ENCODE results near the gene CTXND2.
A peak's percentile ranks its signal among the peaks of the same experiment; 100 is the strongest.
"Not testable (repeated sequence)": the region's sequence is repeated elsewhere in the genome, so short reads cannot be mapped to it uniquely, and the experiment has no call there.

CTXND2 gene

DNA sequence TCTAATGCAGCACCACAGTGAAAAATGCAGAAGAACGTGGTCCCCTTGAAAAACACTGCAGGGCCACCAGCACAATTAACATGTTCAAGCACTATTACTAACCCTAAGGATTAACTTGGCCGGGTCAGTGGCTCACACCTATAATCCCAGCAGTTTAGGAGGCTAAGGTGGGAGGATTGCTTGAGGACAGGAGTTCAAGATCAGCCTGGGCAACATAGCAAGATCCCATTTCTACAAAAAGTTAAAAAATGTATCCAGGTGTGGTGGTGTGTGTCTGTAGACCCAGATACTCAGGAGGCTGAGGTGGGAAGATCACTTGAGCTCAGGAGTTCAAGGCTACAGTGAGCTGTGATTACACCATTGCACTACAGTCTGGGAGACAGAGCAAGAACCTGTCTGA, 13.4 kb upstream of the CTXND2 start:
- H3K27me3 ChIP-seq = no peaks in the 10 kb centered on the region
- TF ChIP-seq, protein P1, sequence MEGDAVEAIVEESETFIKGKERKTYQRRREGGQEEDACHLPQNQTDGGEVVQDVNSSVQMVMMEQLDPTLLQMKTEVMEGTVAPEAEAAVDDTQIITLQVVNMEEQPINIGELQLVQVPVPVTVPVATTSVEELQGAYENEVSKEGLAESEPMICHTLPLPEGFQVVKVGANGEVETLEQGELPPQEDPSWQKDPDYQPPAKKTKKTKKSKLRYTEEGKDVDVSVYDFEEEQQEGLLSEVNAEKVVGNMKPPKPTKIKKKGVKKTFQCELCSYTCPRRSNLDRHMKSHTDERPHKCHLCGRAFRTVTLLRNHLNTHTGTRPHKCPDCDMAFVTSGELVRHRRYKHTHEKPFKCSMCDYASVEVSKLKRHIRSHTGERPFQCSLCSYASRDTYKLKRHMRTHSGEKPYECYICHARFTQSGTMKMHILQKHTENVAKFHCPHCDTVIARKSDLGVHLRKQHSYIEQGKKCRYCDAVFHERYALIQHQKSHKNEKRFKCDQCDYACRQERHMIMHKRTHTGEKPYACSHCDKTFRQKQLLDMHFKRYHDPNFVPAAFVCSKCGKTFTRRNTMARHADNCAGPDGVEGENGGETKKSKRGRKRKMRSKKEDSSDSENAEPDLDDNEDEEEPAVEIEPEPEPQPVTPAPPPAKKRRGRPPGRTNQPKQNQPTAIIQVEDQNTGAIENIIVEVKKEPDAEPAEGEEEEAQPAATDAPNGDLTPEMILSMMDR (IDR thresholded peaks at IDR 0.05; ENCODE audit: low read depth, low read length) = no peak
- no peak for DNase-seq
- H3K4me3 ChIP-seq (ENCODE audit: low read depth, low read length) = no peak overlapping the region
- peaks cover 5% of the 10 kb centered on the region for H3K36me3 ChIP-seq
- no peaks in the 10 kb centered on the region for H3K4me1 ChIP-seq
- H3K9me3 ChIP-seq = no peaks in the 10 kb centered on the region

DNA sequence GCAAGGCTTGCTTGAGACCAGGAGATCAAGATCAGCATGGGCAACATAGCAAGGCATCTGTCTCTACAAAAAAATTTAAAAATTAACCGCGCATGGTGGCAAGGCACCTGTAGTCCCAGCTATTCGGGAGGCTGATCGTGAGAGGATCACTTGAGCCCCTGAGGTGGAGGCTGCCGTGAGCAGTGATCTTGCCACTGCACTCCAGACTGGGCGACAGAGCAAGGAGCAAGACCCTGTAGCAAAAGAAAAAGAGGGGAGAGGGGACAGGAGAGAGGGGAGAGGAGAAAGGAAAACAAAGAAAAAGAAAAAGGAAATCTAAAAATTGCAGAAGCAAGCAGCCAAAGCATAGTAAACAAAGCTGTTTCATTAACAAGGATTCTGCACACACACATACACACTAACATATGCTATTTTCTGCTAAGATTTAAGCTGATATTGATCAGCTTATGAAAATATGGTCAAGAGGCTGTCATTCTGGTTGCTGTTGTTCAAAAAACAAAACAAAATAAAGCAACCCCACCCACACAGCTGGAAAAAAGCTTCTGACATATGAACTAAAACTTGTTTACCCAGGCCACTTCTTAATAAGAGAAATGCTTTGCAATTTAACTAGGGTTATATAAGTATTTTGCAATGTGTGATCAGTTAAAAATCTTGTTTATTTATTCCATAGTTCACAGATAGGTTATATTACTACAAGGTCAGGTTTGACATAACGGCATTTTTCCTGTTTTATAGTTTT, 12.3 kb upstream of the CTXND2 start:
- Histone ChIP-seq H3K4me1 (no peaks in the 10 kb centered on the region), H3K9me3 (no peaks in the 10 kb centered on the region), H3K27me3 (no peaks in the 10 kb centered on the region), H3K36me3 (peaks cover 5% of the 10 kb centered on the region), H3K4me3 (ENCODE audit: low read depth, low read length) (peak overlapping the region; percentile 76)
- DNase-seq = no peak
- TF ChIP-seq, protein P1 (IDR thresholded peaks at IDR 0.05; ENCODE audit: low read depth, low read length) = no peak

DNA sequence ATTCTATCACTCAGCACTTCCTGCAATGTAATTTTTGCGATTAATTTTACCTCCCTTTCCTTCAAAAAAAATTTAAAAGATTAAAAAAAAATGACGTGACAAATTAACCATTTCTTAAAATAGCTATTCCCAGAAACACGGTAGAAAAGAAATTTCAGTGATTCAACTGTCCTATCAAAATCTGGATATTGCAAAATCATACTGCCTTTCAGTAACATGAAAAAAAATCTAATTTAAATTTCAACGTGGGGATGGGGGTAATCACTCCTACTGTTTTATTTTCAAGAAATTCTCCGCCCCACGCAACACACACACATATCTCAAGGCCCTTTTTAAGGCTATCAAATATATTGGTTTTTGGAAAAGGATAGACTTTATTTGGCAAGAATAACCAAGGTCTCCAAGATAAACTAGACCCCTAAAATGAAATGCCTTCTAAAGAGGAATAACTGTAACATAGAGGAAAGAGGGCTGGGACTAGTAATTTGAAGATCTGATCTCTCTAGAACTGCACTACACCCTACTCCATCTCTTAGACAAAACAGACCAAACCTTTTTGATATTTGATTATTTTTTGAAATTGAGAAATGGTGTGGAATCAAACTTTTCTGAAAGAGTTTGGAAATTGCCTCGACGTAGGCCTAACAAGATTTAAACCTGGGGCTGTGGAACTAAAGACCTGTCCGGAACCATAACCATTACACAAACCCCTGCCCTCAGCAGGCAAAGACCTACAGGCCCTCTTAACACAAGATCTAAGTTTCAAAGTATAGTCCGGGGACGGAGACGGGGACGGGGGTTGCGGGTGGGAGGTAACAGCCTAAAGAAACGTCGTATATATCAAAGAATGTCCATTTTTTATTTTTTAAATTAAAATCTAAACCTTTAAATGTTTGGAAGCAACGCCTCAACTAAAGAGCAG, 11.5 kb upstream of the CTXND2 start:
- Histone ChIP-seq H3K36me3 (peaks cover 5% of the 10 kb centered on the region), H3K9me3 (no peaks in the 10 kb centered on the region), H3K4me1 (no peaks in the 10 kb centered on the region), H3K4me3 (ENCODE audit: low read depth, low read length) (peak overlapping the region; percentile 76), H3K27me3 (no peaks in the 10 kb centered on the region)
- TF ChIP-seq, protein P1 (IDR thresholded peaks at IDR 0.05; ENCODE audit: low read depth, low read length) = no peak
- peak; percentile 20 for DNase-seq

DNA sequence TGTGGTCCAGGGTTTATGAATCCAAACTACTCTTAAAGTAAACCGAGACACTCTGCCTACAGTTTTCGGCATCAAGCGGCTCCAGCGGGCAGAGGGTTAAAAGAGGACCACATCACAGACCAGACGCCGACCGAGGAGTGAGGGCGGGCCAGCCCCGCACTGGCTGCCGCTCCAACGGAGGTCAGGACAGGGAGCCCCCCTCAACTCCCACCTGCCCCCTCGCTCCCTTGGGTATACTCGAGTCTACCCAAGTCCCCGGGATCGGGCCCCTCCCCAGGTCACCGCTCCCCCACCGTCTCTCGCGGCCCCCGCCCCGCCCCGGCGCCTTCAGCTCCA, 10.8 kb upstream of the CTXND2 start:
- no peaks in the 10 kb centered on the region for H3K27me3 ChIP-seq
- H3K36me3 ChIP-seq = peaks cover 5% of the 10 kb centered on the region
- TF ChIP-seq, protein P1 (IDR thresholded peaks at IDR 0.05; ENCODE audit: low read depth, low read length) = no peak
- DNase-seq = peak; percentile 82
- peak overlapping the region; percentile 76 for H3K4me3 ChIP-seq (ENCODE audit: low read depth, low read length)
- no peaks in the 10 kb centered on the region for H3K9me3 ChIP-seq
- no peaks in the 10 kb centered on the region for H3K4me1 ChIP-seq

DNA sequence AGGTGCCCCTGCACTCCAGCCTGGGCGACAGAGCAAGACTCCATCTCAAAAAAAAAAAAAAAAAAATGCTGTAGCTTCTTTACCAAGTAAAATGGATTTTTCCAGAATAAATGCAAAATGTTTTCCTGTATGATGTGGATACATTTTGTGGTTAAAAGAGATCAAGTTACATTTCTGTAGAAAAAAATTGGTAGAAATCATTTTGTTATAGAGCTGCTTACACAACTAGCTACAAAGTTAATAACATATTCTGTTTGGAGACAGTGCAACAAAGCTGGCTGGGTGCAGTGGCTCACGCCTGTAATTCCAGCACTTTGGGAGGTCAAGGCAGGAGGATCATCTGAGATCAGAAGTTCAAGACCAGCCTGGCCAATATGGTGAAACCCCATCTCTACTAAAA, 8.0 kb upstream of the CTXND2 start:
- H3K4me1 ChIP-seq; H3K36me3 ChIP-seq; H3K4me3 ChIP-seq (ENCODE audit: low read depth, low read length); H3K9me3 ChIP-seq; H3K27me3 ChIP-seq; DNase-seq: not testable (repeated sequence)

DNA sequence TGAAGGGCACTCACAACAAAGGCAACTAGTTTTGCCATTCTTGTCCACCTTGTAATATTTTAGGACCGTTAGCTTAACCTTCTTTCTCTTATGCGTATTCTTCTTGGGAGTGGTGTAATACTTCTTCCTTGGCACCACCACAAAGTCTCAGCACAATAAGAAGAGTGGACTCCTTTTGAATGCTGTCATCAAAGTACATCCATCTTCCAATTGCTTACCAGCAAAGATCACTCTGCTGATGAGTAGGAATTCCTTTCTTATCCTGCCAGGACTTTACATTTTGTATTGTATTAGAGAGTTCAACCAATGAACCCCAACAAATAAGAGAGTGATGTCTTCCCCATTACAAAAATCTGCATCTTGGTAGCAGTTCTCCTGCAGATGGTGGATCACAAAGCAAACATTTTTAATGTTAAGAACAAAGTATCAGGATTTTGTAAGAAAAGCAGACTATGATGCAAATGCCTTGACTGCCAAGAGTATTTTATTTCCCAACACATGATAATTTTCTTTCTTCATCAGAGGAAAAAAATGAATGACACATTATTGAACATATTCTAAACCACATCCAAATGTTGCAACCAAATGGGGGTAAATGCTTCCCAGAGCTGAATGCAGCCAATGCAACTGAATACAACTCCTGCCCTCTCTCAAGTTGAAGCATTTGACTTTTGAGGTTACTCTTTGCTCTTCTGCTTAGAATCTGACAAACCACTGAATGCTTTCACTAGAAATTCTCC, 5.4 kb upstream of the CTXND2 start:
- H3K4me3 ChIP-seq (ENCODE audit: low read depth, low read length) = no peak overlapping the region
- no peaks in the 10 kb centered on the region for H3K27me3 ChIP-seq
- no peaks in the 10 kb centered on the region for H3K4me1 ChIP-seq
- H3K9me3 ChIP-seq = no peaks in the 10 kb centered on the region
- no peaks in the 10 kb centered on the region for H3K36me3 ChIP-seq
- no peak for DNase-seq
- TF ChIP-seq, protein P1 (IDR thresholded peaks at IDR 0.05; ENCODE audit: low read depth, low read length) = no peak

DNA sequence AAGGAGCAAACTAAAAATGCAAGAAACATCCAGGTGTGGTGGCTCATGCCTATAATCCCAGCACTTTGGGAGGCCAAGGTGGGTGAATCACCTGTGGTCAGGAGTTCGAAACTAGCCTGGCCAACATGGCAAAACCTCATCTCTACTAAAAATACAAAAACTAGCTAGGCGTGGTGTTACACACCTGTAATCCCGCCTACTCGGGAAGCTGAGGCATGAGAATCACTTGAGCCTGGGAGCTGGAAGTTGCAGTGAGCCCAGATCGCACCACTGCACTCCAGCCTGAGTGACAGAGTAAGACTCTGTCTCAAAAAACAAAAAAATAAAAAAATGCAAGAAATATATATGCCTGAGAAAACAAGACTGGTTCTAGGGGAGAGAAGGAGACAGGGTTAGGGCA, 3.8 kb upstream of the CTXND2 start:
- H3K27me3 ChIP-seq; H3K9me3 ChIP-seq; H3K36me3 ChIP-seq; H3K4me3 ChIP-seq (ENCODE audit: low read depth, low read length); H3K4me1 ChIP-seq; DNase-seq: not testable (repeated sequence)
